Fibroblast of lung (primary cell): ENCODE measurements around the gene GAB2.

Experiments used
- EZH2 ChIP-seq: IDR thresholded peaks from 2 replicates; pipeline ENCODE4 v1.5.1; 2012; ENCODE audit warnings: low read length, control low read depth, mild to moderate bottlenecking; ENCODE audit errors: missing control alignments
- TF ChIP-seq, protein P1 (sequence below), 2 donors: IDR thresholded peaks in 1 of 2; conservative IDR thresholded peaks in 1 of 2; 1 replicate in 1 of 2; 2 replicates in 1 of 2; pipeline ENCODE4 v1.5.1; 2011 to 2012; ENCODE audit warnings: low read length in 2 of 2, control low read depth in 1 of 2, inconsistent platforms in 1 of 2, low read depth in 1 of 2, mild to moderate bottlenecking in 1 of 2

- TF ChIP-seq, protein P1, sequence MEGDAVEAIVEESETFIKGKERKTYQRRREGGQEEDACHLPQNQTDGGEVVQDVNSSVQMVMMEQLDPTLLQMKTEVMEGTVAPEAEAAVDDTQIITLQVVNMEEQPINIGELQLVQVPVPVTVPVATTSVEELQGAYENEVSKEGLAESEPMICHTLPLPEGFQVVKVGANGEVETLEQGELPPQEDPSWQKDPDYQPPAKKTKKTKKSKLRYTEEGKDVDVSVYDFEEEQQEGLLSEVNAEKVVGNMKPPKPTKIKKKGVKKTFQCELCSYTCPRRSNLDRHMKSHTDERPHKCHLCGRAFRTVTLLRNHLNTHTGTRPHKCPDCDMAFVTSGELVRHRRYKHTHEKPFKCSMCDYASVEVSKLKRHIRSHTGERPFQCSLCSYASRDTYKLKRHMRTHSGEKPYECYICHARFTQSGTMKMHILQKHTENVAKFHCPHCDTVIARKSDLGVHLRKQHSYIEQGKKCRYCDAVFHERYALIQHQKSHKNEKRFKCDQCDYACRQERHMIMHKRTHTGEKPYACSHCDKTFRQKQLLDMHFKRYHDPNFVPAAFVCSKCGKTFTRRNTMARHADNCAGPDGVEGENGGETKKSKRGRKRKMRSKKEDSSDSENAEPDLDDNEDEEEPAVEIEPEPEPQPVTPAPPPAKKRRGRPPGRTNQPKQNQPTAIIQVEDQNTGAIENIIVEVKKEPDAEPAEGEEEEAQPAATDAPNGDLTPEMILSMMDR (conservative IDR thresholded peaks at IDR 0.05 in 1 of 2, IDR thresholded peaks at IDR 0.05 in 1 of 2; ENCODE audit: low read depth in 1 of 2, low read length in 2 of 2), result no peak
- TF ChIP-seq EZH2, result no peak
These were observed 52.2 kb downstream of the GAB2 start for GRCh38 chr11:78365381-78365792.
